Measurements from ENCODE around the gene VWA5B2.

- TF ChIP-seq CBX3 (IDR thresholded peaks at IDR 0.05; ENCODE audit: low read depth) (no peak), POLR2A (IDR thresholded peaks at IDR 0.05; ENCODE audit: borderline replicate concordance, extremely low read depth, insufficient read depth, insufficient read length) (no peak), ZFX (IDR thresholded peaks at IDR 0.05) (no peak), CTCF (IDR thresholded peaks at IDR 0.05 in 2 of 3, conservative IDR thresholded peaks at IDR 0.05 in 1 of 3; ENCODE audit: borderline replicate concordance in 1 of 3, insufficient read depth in 1 of 3, low read depth in 2 of 3, low read length in 2 of 3) (no peak), JUND (IDR thresholded peaks at IDR 0.05) (no peak)
Observed at GRCh38 chr3:184261270-184261853, 32.0 kb downstream of the VWA5B2 start, which contains the start of gene CAMK2N2.
